ENCODE data around the gene SLC6A4. TPM values are rescaled to one million over a fixed set of nuclear protein-coding genes. Genes with fewer than 3 reads are reported as not detected.

SLC6A4 gene
- total RNA-seq, 2 experiments from 2014 or later, result not detected

DNA sequence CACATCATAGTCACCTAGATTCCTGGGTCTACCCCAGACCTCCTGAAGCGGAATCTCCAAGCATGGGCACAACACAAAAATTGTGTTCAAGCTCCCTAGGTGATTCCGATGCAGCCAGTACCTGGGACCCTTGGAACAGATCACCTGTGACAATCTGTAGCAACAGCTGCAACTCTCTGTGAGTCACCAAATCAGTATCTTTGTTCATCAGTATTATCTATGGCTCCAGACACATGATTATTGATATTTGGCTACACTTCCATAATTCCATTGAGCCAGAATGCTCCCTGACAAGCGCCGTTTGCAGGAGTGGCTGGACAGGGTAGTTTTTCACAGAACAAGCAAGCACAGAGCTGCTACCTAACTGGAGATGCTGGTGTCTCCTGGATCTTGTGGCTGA is 16.2 kb downstream of the SLC6A4 start:
- ChIA-PET CTCF (interaction anchor here (0.8 kb wide), 1 partner anchor 17 kb away, joined by 3 read pairs; no protein-coding TSS in a partner anchor), POLR2A (no interaction called here)
- H3K27ac Mint-ChIP-seq, result no peak overlapping the region

DNA sequence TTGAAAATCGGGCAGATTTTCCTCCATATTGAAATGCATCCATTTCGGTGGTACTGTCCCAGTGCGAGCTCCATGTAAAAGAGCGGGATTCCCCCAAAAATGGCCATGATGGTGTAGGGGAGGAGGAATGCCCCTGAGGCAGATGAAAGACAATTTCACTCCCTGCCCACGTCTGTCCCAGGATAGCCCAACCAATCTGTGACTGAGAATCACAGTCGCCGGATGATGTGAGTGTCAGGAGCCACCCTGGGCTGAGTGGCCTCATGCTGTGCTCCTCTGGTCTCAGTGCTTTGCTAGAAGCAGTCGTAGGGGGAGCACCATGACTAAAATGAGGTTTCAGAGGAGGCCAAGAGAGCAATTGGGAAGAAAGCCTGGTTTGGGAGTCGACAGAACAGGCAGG is 16.7 kb downstream of the SLC6A4 start:
- intact Hi-C loops (cut with DNase I, micrococcal nuclease), result no loop called here
- ChIA-PET POLR2A (no interaction called here), CTCF (interaction anchor here (0.6 kb wide), 1 partner anchor 15 kb away, joined by 3 read pairs; no protein-coding TSS in a partner anchor)
- no peak for ATAC-seq
- H3K36me3 Mint-ChIP-seq (ENCODE audit: low read depth), result no peaks in the 10 kb centered on the region
- DNase-seq, result no peak
- H3K4me3 Mint-ChIP-seq, result no peak overlapping the region
- no peaks in the 10 kb centered on the region for H3K27me3 Mint-ChIP-seq
- H3K9me3 Mint-ChIP-seq (ENCODE audit: low read depth), result no peaks in the 10 kb centered on the region
- H3K4me1 Mint-ChIP-seq, result no peaks in the 10 kb centered on the region
- no peak overlapping the region for H3K27ac Mint-ChIP-seq

More for the DNA sequence above, 16.2 kb downstream of the SLC6A4 start:
- ATAC-seq (no peak), DNase-seq (no peak)
- Mint-ChIP-seq H3K4me1 (no peaks in the 10 kb centered on the region), H3K27me3 (no peaks in the 10 kb centered on the region), H3K36me3 (ENCODE audit: low read depth) (no peaks in the 10 kb centered on the region), H3K4me3 (no peak overlapping the region), H3K9me3 (ENCODE audit: low read depth) (no peaks in the 10 kb centered on the region)
- intact Hi-C loops (cut with DNase I, micrococcal nuclease), result no loop called here

GRCh38 chr17:30217746-30218245 is 17.7 kb downstream of the SLC6A4 start:
- ATAC-seq, result no peak
- H3K36me3 Mint-ChIP-seq (ENCODE audit: low read depth), result no peaks in the 10 kb centered on the region
- ChIA-PET CTCF (interaction anchor here (0.6 to 1.1 kb wide), 3 partner anchors 14 to 1368 kb away, joined by 3 to 4 read pairs (median 3); no protein-coding TSS in a partner anchor), POLR2A (no interaction called here)
- H3K9me3 Mint-ChIP-seq (ENCODE audit: low read depth), result no peaks in the 10 kb centered on the region
- H3K27ac Mint-ChIP-seq, result no peak overlapping the region
- H3K4me1 Mint-ChIP-seq, result no peaks in the 10 kb centered on the region
- no peak for DNase-seq
- intact Hi-C loops (cut with DNase I, micrococcal nuclease), result no loop called here
- H3K4me3 Mint-ChIP-seq, result no peak overlapping the region
- no peaks in the 10 kb centered on the region for H3K27me3 Mint-ChIP-seq

DNA sequence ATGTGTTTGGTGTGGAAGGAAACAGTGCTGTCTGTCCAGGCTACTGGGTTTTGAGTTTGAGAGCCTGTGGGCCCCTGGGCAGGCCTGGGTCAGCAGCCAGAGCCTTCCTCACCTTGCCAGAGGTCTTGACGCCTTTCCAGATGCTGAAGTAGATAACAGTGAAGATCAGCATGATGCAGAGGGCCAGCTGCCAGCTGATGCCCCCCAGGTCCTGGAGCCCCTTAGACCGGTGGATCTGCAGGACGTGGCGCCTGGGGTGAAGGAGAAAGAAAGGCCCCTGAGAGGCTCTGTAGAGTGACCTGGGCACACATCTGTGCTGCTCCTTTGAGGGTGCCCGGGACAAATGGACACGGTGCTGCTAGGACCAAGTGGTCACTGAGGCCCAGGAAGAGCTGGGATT is 18.4 kb downstream of the SLC6A4 start:
- ChIA-PET CTCF (interaction anchor here (0.7 to 1.1 kb wide), 2 partner anchors 51 to 1368 kb away, joined by 3 to 4 read pairs; no protein-coding TSS in a partner anchor), POLR2A (no interaction called here)
- Mint-ChIP-seq H3K27me3 (no peaks in the 10 kb centered on the region), H3K4me1 (no peaks in the 10 kb centered on the region), H3K9me3 (ENCODE audit: low read depth) (no peaks in the 10 kb centered on the region), H3K4me3 (no peak overlapping the region), H3K27ac (no peak overlapping the region), H3K36me3 (ENCODE audit: low read depth) (no peaks in the 10 kb centered on the region)
- intact Hi-C loops (cut with DNase I, micrococcal nuclease), result no loop called here
- ATAC-seq (no peak), DNase-seq (no peak)

GRCh38 chr17:30212750-30213149 is 22.7 kb downstream of the SLC6A4 start:
- H3K27ac Mint-ChIP-seq, result no peak overlapping the region
- POLR2A ChIA-PET, result interaction anchor here (0.6 kb wide), 1 partner anchor 1714 kb away, joined by 3 read pairs; no protein-coding TSS in a partner anchor
- intact Hi-C loops (cut with DNase I, micrococcal nuclease), result no loop called here
- no peaks in the 10 kb centered on the region for H3K9me3 Mint-ChIP-seq (ENCODE audit: low read depth)
- no peaks in the 10 kb centered on the region for H3K4me1 Mint-ChIP-seq
- DNase-seq (no peak), ATAC-seq (peak; percentile 26)
- CTCF ChIA-PET, result interaction anchor here (0.6 kb wide), 1 partner anchor 40 kb away, joined by 3 read pairs; no protein-coding TSS in a partner anchor
- no peaks in the 10 kb centered on the region for H3K36me3 Mint-ChIP-seq (ENCODE audit: low read depth)
- H3K27me3 Mint-ChIP-seq, result peaks cover 6% of the 10 kb centered on the region
- no peak overlapping the region for H3K4me3 Mint-ChIP-seq

DNA sequence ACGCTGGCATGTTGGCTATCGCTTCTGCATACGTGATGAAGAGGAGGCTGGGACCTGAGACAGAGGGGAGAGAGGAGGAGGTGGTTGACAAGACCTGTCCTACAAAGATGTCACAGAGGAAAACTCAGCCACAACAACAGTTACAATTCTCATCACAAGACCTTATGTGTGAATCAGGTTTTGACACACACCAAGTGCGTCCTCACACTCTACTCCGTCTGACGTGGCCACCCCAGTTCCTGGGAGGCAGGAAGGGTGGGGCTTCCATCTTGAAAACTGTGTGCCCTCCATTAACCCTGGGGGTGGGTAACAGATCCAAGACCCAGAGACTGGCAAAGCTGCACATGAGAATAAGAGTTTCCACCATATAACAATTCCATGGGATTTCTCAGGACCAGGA is 24.1 kb downstream of the SLC6A4 start:
- no peaks in the 10 kb centered on the region for H3K4me1 Mint-ChIP-seq
- ChIA-PET CTCF (no interaction called here), POLR2A (no interaction called here)
- no peak overlapping the region for H3K4me3 Mint-ChIP-seq
- no peak for DNase-seq
- no peaks in the 10 kb centered on the region for H3K36me3 Mint-ChIP-seq (ENCODE audit: low read depth)
- intact Hi-C loops (cut with DNase I, micrococcal nuclease), result no loop called here
- H3K27ac Mint-ChIP-seq, result no peak overlapping the region
- no peak for ATAC-seq
- H3K27me3 Mint-ChIP-seq, result peaks cover 9% of the 10 kb centered on the region
- no peaks in the 10 kb centered on the region for H3K9me3 Mint-ChIP-seq (ENCODE audit: low read depth)

- H3K27ac Mint-ChIP-seq, result no peak overlapping the region
- POLR2A ChIA-PET, result no interaction called here
- DNase-seq (no peak), ATAC-seq (no peak)
- CTCF ChIA-PET, result no interaction called here
- H3K4me1 Mint-ChIP-seq, result no peaks in the 10 kb centered on the region
- intact Hi-C loops (cut with DNase I, micrococcal nuclease), result no loop called here
- no peaks in the 10 kb centered on the region for H3K36me3 Mint-ChIP-seq (ENCODE audit: low read depth)
- no peak overlapping the region for H3K4me3 Mint-ChIP-seq
- peaks cover 9% of the 10 kb centered on the region for H3K27me3 Mint-ChIP-seq
- no peaks in the 10 kb centered on the region for H3K9me3 Mint-ChIP-seq (ENCODE audit: low read depth)
Measured at GRCh38 chr17:30210901-30211300, 24.6 kb downstream of the SLC6A4 start.

DNA sequence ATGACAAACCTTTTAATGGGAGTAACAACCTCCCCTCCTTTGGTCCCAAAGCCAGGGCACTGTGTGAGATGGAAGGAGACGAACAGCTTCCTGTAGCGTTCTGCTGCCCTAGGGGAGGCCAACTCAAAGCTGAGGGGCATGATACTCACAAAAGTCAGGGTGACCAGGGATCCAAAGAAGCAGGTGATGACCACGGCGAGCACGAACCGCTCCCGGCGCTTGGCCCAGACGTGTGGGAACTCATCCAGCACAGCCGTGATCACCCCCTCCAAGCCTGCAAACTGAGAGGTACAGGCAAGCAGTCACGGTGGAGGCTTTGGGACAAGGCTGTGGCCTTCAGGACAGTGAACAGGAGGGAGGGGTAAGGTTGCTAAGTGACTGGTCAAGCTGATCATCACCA is 25.1 kb downstream of the SLC6A4 start:
- no peaks in the 10 kb centered on the region for H3K9me3 Mint-ChIP-seq (ENCODE audit: low read depth)
- no peak overlapping the region for H3K27ac Mint-ChIP-seq
- peaks cover 9% of the 10 kb centered on the region for H3K27me3 Mint-ChIP-seq
- DNase-seq (no peak), ATAC-seq (no peak)
- H3K4me1 Mint-ChIP-seq, result no peaks in the 10 kb centered on the region
- no peak overlapping the region for H3K4me3 Mint-ChIP-seq
- POLR2A ChIA-PET, result no interaction called here
- no peaks in the 10 kb centered on the region for H3K36me3 Mint-ChIP-seq (ENCODE audit: low read depth)
- intact Hi-C loops (cut with DNase I, micrococcal nuclease), result no loop called here
- CTCF ChIA-PET, result no interaction called here

- Mint-ChIP-seq H3K4me3 (no peak overlapping the region), H3K27ac (no peak overlapping the region), H3K4me1 (no peaks in the 10 kb centered on the region), H3K9me3 (ENCODE audit: low read depth) (no peaks in the 10 kb centered on the region), H3K27me3 (peaks cover 9% of the 10 kb centered on the region), H3K36me3 (ENCODE audit: low read depth) (no peaks in the 10 kb centered on the region)
- ATAC-seq (no peak), DNase-seq (no peak)
- ChIA-PET POLR2A (no interaction called here), CTCF (no interaction called here)
- intact Hi-C loops (cut with DNase I, micrococcal nuclease), result no loop called here
Measured at GRCh38 chr17:30209930-30210329, 25.6 kb downstream of the SLC6A4 start.

DNA sequence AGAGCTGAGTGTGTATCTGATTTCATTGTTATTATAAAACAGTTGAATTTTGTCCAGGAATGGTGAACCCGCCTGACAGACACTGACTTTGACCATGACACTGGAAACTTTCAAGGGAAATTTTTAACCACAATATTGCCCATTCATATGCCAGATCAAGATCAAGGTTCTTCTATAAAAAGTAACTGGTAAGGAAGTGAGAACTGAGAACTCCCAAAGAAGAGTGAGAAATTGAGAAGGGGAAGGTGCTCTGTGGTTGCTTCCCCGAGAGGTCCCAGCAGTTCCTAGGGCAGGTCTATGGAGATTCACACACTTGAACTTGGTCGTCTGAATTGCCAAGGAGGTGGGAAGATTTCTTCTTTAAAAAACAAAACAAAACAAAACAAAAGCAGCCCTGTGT is 27.3 kb downstream of the SLC6A4 start:
- ATAC-seq, result no peak
- H3K4me3 Mint-ChIP-seq, result no peak overlapping the region
- CTCF ChIA-PET, result no interaction called here

DNA sequence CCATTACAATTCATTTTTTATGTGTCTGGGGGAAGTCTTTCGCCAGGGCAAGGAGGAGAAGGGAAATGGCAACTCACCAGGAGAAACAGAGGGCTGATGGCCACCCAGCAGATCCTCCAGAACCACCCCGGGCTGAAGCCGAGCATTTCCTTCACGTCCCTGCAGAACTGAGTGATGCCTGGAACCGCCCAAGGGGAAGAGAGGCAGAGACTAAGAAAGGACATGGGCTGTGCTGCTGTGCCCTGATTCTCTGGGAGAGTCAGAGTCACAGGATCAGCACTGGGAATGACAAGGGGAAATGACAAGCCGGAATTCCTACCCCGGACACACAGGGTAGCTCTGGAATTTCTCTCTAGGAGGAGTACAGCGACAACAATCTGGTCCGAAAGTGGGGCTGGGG is 27.8 kb downstream of the SLC6A4 start:
- no peak overlapping the region for H3K4me3 Mint-ChIP-seq
- ChIA-PET CTCF (no interaction called here), POLR2A (no interaction called here)
- ATAC-seq (no peak), DNase-seq (no peak)
- H3K27ac Mint-ChIP-seq, result no peak overlapping the region
- H3K27me3 Mint-ChIP-seq, result peaks cover 9% of the 10 kb centered on the region
- no peaks in the 10 kb centered on the region for H3K4me1 Mint-ChIP-seq
- H3K36me3 Mint-ChIP-seq (ENCODE audit: low read depth), result no peaks in the 10 kb centered on the region
- no peaks in the 10 kb centered on the region for H3K9me3 Mint-ChIP-seq (ENCODE audit: low read depth)
- intact Hi-C loops (cut with DNase I, micrococcal nuclease), result no loop called here

More for the DNA sequence above, 27.3 kb downstream of the SLC6A4 start:
- intact Hi-C loops (cut with DNase I, micrococcal nuclease), result no loop called here
- Mint-ChIP-seq H3K4me1 (no peaks in the 10 kb centered on the region), H3K36me3 (ENCODE audit: low read depth) (no peaks in the 10 kb centered on the region), H3K9me3 (ENCODE audit: low read depth) (no peaks in the 10 kb centered on the region), H3K27ac (no peak overlapping the region), H3K27me3 (peaks cover 9% of the 10 kb centered on the region)
- POLR2A ChIA-PET, result no interaction called here
- no peak for DNase-seq

GRCh38 chr17:30203471-30203981 is 32.0 kb downstream of the SLC6A4 start:
- POLR2A ChIA-PET, result no interaction called here
- Mint-ChIP-seq H3K36me3 (ENCODE audit: low read depth) (no peaks in the 10 kb centered on the region), H3K4me1 (no peaks in the 10 kb centered on the region), H3K27ac (no peak overlapping the region), H3K9me3 (ENCODE audit: low read depth) (no peaks in the 10 kb centered on the region), H3K4me3 (no peak overlapping the region), H3K27me3 (peaks cover 14% of the 10 kb centered on the region)
- CTCF ChIA-PET, result interaction anchor here (0.5 to 1.0 kb wide), 4 partner anchors 10 to 383 kb away, joined by 3 to 4 read pairs (median 4); no protein-coding TSS in a partner anchor
- ATAC-seq (no peak), DNase-seq (no peak)
- intact Hi-C loops (cut with DNase I, micrococcal nuclease), result no loop called here

All from activated CD4-positive, alpha-beta T cell treated with anti-CD3 and anti-CD28 coated beads for 36 hours (primary cell).